Left lobe of liver (tissue), 2 donors: ENCODE measurements around the gene TUBGCP3. TPM values are rescaled to one million over a fixed set of nuclear protein-coding genes. Genes with fewer than 3 reads are reported as not detected.
A peak's percentile ranks its signal among the peaks of the same experiment; 100 is the strongest.
"Not testable (repeated sequence)": the region's sequence is repeated elsewhere in the genome, so short reads cannot be mapped to it uniquely, and the experiment has no call there.

ENCODE experiments used
- ATAC-seq: fragments of 200-7000 bp; cut with Tn5 transposase; one replicate; pipeline ENCODE4 v1.9.1; 2020; ENCODE audit warnings: mild to moderate bottlenecking, moderate library complexity
- DNase-seq: peaks from one replicate; pipeline ENCODE4 v3.0.0-alpha.2; 2020; ENCODE audit warnings: low spot score
- total RNA-seq: library from RNA; stranded (reverse); gene quantifications from one replicate; pipeline ENCODE4 v1.2.1, GENCODE V29; 2021
- donor health status: DM: no; HTN: no; CAD: no; lungs with moderate emphysema.
- donor health status: DM: no; HTN: yes; CAD: no.

TUBGCP3 gene
- total RNA-seq = 18.8 TPM

- ATAC-seq = peak; percentile 88
These were observed at the start of gene TUBGCP3 for GRCh38 chr13:112587764-112588489. Gene TUBGCP3 (minus strand): TSS chr13:112588153. CDS start chr13:112587980, 173 bp downstream.

GRCh38 chr13:112637017-112637801, 49.3 kb upstream of the TUBGCP3 start:
- DNase-seq = no peak

More at GRCh38 chr13:112587764-112588489, at the start of gene TUBGCP3:
- peak; percentile 86 for DNase-seq

GRCh38 chr13:112636401-112636975, 48.5 kb upstream of the TUBGCP3 start:
- ATAC-seq (no peak), DNase-seq (no peak)

More at GRCh38 chr13:112637017-112637801, 49.3 kb upstream of the TUBGCP3 start:
- no peak for ATAC-seq

- no peak for ATAC-seq
- DNase-seq = no peak
These were observed 47.4 kb upstream of the TUBGCP3 start for GRCh38 chr13:112635323-112635722.

GRCh38 chr13:112634102-112634501, 46.1 kb upstream of the TUBGCP3 start:
- no peak for ATAC-seq
- no peak for DNase-seq

- DNase-seq = not testable (repeated sequence)
These were observed 42.3 kb upstream of the TUBGCP3 start for GRCh38 chr13:112630226-112630625.

GRCh38 chr13:112629161-112629560, 41.2 kb upstream of the TUBGCP3 start:
- DNase-seq (peak; percentile 11), ATAC-seq (no peak)

More at GRCh38 chr13:112630226-112630625, 42.3 kb upstream of the TUBGCP3 start:
- ATAC-seq = not testable (repeated sequence)

- not testable (repeated sequence) for ATAC-seq, DNase-seq
These were observed 39.7 kb upstream of the TUBGCP3 start for GRCh38 chr13:112627613-112628012.

- DNase-seq (no peak), ATAC-seq (no peak)
These were observed 39.2 kb upstream of the TUBGCP3 start for GRCh38 chr13:112627161-112627560.

GRCh38 chr13:112626761-112627160, 38.8 kb upstream of the TUBGCP3 start:
- DNase-seq = no peak
- no peak for ATAC-seq

- ATAC-seq (no peak), DNase-seq (no peak)
These were observed 38.2 kb upstream of the TUBGCP3 start for GRCh38 chr13:112626124-112626523.

- DNase-seq (no peak), ATAC-seq (no peak)
These were observed 37.7 kb upstream of the TUBGCP3 start for GRCh38 chr13:112625698-112626097.

GRCh38 chr13:112624602-112625430, 36.9 kb upstream of the TUBGCP3 start:
- DNase-seq (no peak), ATAC-seq (peak; percentile 89)

GRCh38 chr13:112624040-112624439, 36.1 kb upstream of the TUBGCP3 start:
- ATAC-seq (no peak), DNase-seq (no peak)

- DNase-seq (no peak), ATAC-seq (no peak)
These were observed 35.2 kb upstream of the TUBGCP3 start for GRCh38 chr13:112623051-112623711.

- DNase-seq (no peak), ATAC-seq (no peak)
These were observed 34.4 kb upstream of the TUBGCP3 start for GRCh38 chr13:112622375-112622774.

- DNase-seq (no peak), ATAC-seq (no peak)
These were observed 32.0 kb upstream of the TUBGCP3 start for GRCh38 chr13:112619730-112620631.

GRCh38 chr13:112618501-112618900, 30.5 kb upstream of the TUBGCP3 start:
- ATAC-seq = no peak
- DNase-seq = no peak

GRCh38 chr13:112617754-112618375, 29.9 kb upstream of the TUBGCP3 start:
- ATAC-seq (no peak), DNase-seq (no peak)
